DOHH2 (cell line): ENCODE measurements around the gene NAT10.
A peak's percentile ranks its signal among the peaks of the same experiment; 100 is the strongest.

ENCODE experiments used
- EZH2phosphoT487 ChIP-seq: fragments of 200-600 bp; sonication (generic); IDR thresholded peaks from 2 replicates; pipeline ENCODE4 v1.6.1; 2017; ENCODE audit warnings: borderline replicate concordance, mild to moderate bottlenecking, antibody characterized with exemption, low read length, moderate library complexity, mixed read lengths
- TF ChIP-seq, protein P1 (sequence below): fragments of 200-600 bp; sonication (generic); IDR thresholded peaks from one replicate; pipeline ENCODE4 v1.5.1; 2014; ENCODE audit warnings: antibody characterized with exemption, mild to moderate bottlenecking, low read depth, low read length; ENCODE audit not compliant: poor library complexity, severe bottlenecking

DNA sequence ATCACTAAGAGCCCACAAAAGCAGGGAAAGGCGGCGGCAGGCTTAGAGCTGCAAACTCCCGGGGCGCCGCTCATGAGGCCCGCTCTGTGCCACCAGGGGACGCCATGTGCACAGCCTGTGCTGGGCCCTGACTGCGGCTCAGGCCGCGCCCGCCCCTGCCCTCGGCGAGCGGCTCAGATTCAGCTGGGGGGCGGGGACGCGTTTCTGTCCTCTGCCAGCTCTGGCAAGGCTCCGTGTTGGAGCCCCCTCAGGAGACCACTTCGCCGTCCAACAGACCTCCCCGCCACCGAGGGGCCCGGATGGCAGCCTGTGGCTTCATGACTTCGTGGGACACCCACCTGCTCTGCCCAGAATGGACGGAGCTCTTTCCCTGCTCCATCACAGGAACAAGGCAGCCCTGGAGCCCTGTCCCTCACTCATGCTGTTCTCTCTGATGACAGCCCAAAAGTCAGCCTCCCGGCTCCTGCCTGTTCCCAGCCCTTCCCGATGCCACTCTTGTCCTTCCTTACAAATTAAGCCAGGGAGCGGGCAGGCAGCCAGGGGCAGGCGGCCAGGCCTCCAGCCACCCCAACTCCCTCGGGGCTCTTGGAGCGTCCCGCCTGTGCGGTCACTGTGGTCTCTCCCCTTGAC, 69.1 kb downstream of the NAT10 start:
- TF ChIP-seq, protein P1, sequence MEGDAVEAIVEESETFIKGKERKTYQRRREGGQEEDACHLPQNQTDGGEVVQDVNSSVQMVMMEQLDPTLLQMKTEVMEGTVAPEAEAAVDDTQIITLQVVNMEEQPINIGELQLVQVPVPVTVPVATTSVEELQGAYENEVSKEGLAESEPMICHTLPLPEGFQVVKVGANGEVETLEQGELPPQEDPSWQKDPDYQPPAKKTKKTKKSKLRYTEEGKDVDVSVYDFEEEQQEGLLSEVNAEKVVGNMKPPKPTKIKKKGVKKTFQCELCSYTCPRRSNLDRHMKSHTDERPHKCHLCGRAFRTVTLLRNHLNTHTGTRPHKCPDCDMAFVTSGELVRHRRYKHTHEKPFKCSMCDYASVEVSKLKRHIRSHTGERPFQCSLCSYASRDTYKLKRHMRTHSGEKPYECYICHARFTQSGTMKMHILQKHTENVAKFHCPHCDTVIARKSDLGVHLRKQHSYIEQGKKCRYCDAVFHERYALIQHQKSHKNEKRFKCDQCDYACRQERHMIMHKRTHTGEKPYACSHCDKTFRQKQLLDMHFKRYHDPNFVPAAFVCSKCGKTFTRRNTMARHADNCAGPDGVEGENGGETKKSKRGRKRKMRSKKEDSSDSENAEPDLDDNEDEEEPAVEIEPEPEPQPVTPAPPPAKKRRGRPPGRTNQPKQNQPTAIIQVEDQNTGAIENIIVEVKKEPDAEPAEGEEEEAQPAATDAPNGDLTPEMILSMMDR: peak; percentile 74
- no peak for TF ChIP-seq EZH2phosphoT487
